MV-4-11 (cell line): ENCODE results near the gene CNOT6.

Experiments used
- DNase-seq: peaks from one replicate; lab custom pipeline; 2025; lab: John Stamatoyannopoulos, UW

Gene CNOT6

DNA sequence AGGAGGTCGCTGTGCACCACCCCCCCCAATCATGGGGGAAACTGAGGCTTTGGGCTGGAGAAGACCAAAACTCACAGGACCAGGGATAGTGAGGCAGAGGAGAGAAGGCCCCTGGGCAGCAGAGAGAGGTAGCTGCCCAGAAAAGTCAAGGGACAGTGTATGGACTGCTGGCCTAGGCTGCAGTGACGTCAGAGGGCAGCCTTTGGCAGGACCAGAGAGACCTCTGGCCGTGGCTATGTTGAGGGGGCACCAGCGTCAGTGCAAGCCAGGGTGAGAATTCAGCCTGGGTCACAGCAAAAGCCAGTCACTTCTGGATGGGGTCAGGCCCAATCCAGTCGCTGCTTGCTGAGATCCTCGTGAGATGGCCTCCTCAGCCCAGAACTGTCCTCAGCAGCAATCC, 128.7 kb downstream of the CNOT6 start:
- DNase-seq = no peak

DNA sequence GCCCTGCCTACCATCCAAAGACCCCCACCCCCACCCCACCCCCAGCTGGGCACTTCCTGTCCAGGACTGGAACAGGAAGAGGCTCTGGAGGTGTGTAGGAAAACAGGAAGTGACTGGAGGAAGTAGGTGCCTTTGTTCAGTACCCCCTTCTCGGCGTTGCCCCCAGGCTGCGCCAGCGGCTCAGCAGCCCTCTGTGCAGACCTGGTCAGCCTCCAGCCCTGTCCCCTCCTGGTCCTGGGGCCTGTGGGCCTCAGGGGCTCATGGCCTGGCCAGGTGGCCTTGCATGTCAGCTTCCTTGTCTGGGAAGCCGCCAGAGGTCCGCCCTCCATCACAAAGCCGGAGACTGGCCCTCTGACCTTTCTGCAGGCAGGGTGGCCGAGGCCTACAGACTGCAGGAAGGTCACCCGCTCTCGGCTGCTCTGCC, 129.2 kb downstream of the CNOT6 start:
- no peak for DNase-seq

DNA sequence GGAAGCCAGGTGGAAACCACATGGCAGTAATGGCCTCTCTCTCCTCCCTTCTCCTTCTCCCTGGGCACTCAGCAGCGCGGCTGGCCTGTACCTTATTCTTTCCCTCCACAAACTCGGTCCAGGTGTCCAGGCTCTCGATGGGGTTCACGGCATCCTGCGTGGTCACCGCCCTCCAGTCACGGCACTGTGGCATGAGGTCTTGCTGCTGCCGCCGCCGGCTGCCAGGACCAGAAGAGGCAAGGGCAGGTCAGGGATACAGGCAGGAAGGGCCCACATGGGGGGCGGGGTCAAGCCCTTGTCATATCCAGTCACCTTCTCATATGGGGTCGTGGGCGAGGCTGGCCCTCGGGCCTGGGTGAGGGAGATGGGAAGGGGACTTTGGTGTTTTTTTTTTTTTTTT, 129.7 kb downstream of the CNOT6 start:
- no peak for DNase-seq

DNA sequence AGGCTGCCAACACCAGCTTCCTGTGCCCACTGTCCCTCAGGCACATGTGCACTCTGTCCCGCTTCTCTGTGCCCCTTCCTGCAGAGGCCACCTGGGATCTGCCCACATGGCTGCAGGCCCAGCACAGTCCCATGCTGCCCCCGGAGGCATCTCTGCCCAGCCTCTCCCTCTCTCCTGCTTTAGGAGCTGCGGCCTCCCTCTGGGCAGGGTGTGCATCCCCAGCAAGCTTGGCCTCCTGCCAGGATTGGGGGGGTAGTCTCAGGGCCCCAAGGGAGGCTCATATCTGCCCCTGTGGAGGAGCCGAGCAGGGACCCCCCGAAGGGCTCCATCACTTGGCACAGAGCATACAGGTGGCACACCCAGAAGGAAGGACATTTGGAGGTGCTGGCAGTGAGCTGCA, 130.4 kb downstream of the CNOT6 start:
- no peak for DNase-seq

DNA sequence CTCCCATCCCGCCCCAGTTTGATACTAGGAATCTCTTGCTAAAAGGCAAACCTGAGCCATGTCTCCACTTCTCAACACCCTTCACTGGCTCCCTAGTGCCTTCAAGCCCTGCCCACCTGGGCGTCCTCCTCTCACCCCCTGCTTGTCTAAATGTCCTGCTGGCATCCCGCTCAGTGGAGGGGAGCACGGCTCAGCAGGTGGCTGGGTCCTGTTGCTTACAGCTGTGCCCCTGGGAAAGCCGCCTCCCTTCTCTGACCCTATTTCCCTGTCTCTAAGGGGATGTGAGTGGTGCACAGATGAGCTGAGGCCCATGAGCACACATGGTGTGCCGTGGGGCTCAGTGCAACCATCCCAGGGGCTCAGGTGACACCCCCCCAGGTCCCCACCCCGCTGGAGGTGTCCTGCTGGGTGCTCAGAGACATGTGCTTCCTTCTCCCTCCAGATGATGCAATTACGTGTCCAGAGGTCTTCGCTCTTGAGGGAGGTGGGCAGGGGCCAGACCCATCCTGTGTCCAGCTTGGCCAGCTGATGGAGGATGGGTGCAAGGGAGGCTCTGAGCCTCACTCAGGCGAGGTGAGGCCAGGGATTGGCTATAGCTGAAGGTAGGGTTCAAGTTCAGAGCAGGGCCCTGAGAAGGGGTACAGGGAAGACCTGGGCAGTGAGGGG, 131.1 kb downstream of the CNOT6 start:
- no peak for DNase-seq

DNA sequence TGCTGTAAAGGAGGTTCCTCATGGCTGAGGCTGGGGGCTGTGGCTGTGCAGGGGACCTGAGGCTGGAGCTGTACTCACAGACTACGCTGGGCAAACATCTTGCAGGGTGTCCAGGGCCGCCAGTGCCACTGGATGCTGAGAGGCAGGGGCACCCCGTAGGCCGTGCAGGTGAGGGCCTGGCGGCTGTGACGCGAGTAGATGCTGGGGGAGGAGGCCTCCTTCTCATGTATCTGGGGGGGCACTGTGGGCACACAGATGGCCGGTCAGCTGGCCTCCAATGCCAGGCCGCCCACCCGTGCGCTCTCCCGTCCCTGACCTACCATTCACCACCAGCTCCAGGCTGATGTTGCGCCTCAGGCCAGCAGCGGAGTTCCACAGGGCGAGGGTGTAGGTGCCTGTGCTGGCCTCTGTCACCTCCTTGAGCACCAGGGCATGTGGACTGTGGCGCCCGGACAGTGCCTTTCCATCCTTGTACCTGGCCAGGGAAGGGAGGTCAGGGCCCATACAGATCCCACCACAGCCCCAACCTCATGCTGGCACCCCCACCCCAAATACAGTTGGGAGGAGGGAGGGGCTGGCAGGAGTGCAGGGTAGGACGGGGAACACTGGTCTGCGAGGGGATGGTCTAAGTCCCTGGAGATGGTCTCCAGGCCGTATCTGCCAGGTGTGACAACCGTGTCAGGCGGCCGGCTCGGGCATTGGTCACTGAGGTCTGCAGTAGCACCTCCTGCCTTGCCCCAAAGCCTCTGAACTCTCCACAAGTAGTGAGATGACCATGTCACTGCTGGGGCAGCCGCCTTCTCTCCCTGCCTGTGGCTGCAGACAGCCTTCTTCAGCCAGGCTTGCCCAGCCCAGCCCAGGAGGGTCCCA, 131.8 kb downstream of the CNOT6 start:
- no peak for DNase-seq

DNA sequence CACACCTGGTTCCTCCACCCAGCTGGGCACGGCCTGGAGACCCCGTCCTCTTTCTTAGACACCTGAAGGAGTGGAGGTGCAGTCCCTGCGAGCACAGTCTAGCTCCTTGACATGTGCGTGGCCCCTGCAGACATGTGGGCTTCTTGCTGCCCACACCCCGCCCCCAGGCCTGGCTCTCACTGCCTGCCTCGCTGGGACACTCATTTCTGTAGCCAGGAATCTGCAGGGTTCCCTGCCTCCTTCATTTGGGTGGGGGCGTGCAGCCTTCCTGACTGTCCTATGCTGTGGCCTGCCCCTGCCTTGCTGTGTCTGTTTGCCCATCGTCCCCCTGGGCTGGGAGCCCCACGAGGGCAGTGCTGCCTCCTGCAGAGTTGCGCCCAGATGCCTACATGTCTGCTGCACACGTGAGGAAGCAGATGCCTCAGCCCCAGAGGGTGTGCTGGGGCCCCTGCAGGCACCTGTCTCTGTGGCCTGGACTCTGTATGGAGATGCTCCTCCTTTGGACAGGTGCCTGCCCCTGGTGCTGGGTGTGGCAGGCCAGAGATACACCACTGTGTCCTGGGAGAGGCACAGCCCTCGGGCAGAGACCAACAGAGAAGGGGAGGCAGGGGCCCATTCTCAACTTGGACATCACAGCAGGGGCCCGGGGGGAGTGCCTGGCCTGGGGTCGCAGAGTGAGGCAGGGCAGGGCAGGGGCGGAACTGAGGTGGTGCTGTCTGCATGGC, 132.6 kb downstream of the CNOT6 start:
- no peak for DNase-seq

DNA sequence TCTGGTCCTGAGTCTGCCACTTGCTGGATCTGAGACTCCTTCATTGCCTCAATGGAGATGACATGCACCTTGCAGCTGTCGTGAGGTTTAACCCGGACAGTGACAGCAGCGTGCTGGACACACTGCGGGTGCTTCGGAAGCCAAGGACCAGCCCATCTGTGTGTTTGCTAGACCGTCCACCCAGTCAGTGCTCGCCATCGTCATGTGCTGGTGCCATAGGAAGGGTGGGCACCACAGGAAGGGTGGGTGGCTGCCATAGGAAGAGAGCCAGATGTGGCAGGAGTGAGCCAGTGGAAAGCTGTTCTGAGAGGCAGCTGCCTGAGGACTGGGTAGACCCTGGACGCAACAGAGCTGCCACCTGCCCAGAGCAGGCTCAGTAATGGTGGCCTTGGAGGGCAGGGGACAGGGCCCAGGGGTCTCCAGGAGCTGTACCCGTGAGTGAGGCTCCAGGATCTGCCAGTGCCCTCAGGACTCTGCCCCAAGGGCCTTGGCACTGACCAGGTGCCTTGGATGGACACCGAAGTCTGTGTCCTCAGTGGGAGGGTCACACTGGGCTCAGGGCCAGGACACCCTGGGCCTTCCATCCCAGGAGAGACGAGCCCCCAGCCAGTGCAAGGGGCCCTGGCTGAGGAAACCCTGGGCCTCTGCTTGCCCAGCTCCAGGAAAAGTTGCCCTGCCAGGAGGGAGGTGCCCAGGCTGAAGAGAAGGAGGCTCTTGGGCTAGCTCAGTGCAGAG, 133.4 kb downstream of the CNOT6 start:
- no peak for DNase-seq
